GM18517 (cell line): ENCODE results near the gene NPLOC4.
"Not testable (repeated sequence)": the region's sequence is repeated elsewhere in the genome, so short reads cannot be mapped to it uniquely, and the experiment has no call there.

Source experiments
- ATAC-seq: cut with Tn5 transposase; IDR thresholded peaks from one replicate; pipeline ENCODE4 v1.9.1; 2021; ENCODE audit warnings: mild to moderate bottlenecking, moderate library complexity; ENCODE audit not compliant: unreplicated experiment

The NPLOC4 gene

DNA sequence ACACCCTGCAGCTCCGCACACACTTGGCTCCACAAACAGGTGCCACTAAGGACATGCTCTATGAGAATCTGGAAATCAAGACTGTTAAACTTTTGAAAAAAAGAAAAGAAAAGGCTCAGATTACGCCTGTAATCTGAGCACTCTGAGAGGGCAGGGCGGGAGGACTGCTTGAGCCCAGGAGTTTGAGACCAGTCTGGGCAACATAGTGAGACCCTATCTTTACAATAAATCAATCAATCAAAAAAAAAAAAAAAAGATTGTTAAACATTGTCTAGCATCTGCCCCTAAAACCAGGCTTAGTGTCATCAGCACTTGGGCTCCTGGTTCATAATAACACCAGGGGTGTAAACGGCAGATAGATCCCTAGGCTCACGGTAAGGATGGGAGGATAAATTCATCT is 47.3 kb downstream of the NPLOC4 start:
- ATAC-seq, result no peak

DNA sequence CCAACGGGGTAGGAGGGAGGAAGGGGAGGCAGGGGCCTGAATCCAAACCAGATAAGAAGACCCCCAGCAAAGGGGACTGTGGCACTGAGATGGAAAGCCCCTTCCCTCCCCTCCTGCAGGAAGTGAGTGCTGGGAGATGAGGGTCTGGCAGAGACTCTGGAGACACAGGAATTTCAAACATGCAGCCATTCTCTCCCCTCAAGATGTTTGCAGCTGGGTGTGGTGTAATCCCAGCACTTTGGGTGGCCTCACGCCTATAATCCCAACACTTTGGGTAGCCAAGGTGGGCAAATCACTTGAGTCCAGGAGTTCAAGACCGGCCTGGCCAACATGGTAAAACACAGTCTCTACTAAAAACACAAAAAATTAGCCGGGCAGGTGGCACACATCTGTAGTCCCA is 50.8 kb downstream of the NPLOC4 start:
- ATAC-seq, result no peak

DNA sequence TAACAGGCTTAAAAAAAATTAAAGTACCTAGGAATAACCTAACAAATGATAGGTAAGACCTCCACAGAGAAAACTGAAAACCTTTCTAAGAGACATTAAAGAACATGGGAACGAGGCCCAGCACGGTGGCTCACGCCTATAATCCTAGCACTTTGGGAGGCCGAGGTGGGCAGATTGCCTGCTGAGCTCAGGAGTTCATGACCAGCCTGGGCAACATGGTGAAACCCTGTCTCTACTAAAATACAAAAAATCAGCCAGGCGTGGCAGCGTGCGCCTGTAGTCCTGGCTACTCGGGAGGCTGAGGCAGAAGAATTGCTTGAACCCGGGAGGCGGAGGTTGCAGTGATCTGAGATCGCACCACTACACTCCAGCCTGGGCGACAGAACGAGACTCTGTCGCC is 52.1 kb downstream of the NPLOC4 start:
- ATAC-seq, result not testable (repeated sequence)

DNA sequence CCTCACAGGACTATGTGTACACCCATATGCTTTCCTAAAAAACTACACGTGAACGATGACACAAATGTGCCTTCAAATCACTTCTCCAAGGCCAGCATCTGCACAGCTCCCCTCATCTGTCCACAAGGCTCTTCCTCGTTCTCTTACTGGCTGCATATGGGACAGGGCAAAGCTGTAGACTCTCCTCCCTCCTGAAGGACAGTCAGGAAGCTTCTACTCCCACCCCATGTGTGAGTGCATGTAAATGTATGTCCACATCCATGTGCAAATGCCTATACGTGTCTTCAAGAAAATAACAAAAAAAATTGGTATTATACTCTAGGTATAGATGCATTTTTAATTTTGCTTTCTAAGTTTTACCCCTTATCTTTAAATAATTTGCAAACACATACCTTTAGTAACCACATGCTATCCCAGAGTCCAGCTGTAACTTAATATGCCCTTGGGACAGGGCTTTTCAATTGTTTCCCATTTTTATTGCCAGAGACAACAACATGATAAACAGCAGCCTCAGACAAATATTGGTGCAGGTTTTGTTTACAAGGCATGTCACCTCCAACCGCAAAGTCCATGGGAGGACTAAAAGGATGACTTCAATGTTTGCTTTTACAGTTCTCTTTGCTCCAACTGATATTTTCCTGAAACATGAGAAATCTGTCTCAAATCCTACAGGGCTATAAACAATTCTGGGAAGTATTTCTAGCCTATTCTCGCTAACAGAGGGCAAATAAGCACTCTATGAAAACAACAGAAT is 53.1 kb downstream of the NPLOC4 start:
- ATAC-seq, result no peak

DNA sequence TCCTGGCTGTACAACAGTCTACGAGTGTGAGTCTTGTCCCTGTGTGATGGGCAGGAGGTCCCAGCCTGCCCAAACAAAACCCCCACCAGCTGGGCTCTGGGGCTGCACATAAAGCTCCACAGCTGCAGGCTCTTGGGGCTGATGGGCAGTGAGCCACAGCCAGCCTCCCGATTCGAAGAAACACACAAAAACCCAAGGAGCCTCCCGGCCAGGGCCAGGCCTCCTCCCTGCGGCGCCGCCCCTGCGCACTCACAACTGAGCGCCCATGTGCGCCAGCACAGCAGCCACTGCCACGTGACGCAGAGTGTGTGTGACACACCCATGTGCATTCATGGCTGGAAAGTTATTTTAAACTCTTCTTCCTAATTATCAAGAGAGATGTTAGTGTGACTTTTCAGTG is 54.2 kb downstream of the NPLOC4 start:
- ATAC-seq, result no peak

- ATAC-seq, result no peak
Observed at GRCh38 chr17:81582341-81582740, 54.6 kb downstream of the NPLOC4 start.

GRCh38 chr17:81581758-81582157 is 55.2 kb downstream of the NPLOC4 start:
- no peak for ATAC-seq

DNA sequence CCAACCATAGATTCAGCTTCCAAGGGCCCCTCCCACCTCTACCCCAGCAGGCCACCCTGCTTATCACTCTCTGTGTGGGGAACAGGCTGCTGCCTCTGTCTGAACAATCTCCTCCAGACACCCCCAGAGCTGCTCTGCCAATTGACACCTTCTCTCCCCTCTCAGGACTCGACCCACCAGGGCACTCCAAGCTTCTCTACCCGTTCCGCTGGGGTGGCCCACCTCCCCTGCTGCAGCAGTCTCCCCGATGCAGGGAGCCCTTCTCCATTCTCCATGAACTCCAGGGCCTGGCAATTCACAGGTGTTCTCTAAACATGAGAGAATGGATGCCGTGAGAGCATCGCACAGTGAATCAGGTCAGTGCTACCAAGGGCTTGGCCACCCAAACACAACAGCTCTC is 56.4 kb downstream of the NPLOC4 start:
- ATAC-seq, result no peak

- no peak for ATAC-seq
Observed at GRCh38 chr17:81579821-81580321, 57.0 kb downstream of the NPLOC4 start.

GRCh38 chr17:81579298-81579697 is 57.6 kb downstream of the NPLOC4 start:
- no peak for ATAC-seq

GRCh38 chr17:81578561-81579225 is 58.2 kb downstream of the NPLOC4 start:
- no peak for ATAC-seq

GRCh38 chr17:81578038-81578441 is 58.9 kb downstream of the NPLOC4 start:
- ATAC-seq, result no peak

GRCh38 chr17:81577278-81578000 is 59.5 kb downstream of the NPLOC4 start:
- ATAC-seq, result no peak

DNA sequence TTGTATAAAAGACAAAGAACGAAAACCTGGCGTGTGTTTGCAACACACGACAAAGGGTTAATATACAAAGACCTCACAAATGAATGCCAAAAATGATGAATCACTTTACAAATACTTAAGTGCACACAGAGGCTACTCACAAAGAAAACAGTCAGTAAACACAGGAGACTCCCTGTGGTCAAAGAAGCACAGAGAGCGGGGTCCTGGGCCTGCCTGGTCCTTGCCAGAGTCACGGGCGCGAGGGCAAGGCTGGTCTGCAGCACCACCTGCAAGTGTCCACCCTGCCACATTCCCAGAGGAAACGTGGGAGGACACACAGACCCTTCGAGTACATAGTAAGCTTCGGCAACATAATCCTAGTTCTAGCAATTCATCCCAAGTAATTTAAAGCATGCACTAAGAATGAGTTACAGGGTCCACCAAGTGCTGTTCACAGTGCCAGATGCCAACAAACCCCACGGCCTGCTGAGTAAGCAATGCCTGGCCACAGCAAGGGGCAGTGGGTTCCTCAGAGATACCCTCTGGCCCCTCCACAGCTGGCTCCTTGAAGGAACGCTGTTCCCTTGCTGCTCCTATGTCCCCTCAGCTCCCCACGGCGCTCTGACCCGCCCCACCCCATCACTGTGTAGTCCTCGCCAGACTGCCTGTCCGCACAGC is 60.2 kb downstream of the NPLOC4 start:
- ATAC-seq, result no peak

DNA sequence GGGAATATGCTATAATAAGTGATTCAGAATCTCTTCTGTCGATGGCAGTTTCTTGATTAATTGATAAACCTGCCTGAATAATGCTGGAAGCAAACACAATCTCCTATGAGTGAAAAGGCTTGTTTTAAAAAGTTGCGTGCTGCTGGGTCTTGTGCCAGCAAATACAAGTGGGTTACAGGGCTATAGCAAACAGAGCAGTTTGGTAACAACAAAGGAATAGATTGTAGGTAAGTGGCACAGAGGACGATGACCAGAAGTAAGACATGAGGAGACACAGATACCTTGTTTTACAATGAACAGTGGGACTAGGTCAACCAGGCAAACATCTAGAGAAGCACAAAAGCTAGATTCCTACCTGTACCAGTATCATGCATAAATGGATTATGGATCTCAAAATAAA is 61.1 kb downstream of the NPLOC4 start:
- ATAC-seq, result no peak

GRCh38 chr17:81574643-81574956 is 62.3 kb downstream of the NPLOC4 start:
- no peak for ATAC-seq

GRCh38 chr17:81573794-81574642 is 62.9 kb downstream of the NPLOC4 start:
- ATAC-seq, result no peak

DNA sequence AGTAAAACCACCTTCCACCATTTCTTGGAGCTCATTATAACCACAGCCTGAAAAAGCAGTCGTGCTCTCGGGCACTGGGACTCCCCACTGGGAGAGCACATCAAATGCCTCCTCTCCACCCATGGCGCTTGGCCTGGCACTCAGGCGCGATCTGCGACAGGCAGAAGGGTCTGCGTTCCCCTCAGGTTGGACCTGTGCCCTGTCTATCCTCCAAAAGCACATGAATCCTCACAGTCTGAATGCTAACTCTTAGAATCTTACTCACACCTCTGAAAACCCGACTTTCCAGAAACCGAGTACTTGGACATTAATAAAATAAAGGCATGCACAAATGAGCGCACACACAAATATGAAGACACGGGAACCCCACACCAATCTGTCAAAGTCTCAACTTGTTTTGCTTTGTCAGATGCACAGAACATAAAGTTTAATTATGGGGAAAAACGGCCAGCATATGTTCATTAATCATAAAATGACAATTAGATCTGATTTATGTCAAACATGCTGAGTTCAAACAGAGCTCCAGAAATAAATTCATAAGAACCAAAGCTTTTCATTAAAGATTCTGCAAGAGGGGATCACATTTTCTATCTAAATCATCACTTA is 64.2 kb downstream of the NPLOC4 start:
- no peak for ATAC-seq

DNA sequence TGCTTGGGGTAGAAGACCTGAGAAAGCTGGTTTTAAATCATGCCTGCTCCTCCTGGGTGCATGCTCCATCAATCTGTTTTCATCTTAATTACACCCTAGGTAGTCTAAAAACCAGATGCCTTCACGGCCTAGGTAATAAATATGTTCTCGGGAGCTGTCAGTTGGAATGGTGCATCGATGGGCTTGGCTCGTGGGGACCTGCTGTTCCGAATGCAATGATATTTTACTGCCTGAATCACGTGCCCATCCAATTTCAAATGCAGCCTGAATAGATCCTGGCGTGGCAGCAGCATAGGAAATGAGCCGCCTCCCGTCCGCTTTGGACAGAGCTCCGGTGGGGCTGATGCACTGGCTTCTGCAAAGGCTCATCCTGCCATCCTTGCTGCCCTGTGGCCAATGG is 65.9 kb downstream of the NPLOC4 start:
- ATAC-seq, result no peak

DNA sequence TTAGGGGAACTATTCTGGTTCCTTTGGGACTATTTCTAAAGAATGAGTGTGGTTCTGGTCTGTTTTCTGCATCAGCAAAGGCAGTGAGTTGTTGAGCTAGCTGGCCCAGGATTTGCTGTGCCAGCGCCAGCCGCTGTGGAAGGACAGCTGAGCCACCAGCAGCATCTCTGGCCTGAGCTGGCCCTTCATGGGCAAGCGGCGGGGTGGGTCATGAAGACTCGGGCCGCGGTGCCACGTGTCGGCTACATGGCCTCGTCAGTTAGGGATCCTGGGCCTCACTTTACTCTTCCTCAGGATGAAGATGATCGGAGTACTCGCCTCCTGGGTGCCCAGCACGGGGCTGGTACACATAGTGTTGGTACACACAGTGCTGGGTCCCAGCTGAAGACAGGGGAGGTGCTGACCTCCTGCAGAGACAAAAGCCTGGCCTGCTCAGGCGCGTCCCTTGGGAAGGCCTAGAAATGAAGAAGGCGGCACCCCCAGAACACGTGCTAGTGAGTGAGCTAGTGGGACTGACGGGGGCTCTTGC is 66.9 kb downstream of the NPLOC4 start:
- ATAC-seq, result no peak
